ENCODE results near the gene TMEFF2. TPM values are rescaled to one million over a fixed set of nuclear protein-coding genes. Genes with fewer than 3 reads are reported as not detected.

The TMEFF2 gene
- polyA plus RNA-seq, 1 of the 3 experiments (the other 2 are of a cell fraction): 5.4 TPM

DNA sequence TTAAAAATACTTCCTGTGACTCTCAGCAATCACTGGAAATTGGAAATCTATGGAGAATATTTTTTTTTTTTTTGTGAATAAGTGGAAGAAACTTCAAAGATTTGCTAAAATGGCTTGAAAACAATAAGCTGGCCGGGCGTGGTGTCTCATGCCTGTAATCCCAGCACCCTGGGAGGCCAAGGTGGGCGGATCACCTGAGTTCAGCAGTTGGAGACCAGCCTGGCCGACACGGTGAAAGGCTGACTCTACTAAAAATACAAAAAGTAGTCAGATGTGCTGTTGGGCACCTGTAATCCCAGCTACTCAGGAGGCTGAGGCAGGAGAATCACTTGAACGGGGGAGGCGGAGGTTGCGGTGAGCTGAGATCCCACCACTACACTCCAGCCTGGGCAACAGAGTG is 192.3 kb downstream of the TMEFF2 start:
- TF ChIP-seq, protein P1, sequence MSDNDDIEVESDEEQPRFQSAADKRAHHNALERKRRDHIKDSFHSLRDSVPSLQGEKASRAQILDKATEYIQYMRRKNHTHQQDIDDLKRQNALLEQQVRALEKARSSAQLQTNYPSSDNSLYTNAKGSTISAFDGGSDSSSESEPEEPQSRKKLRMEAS (IDR thresholded peaks at IDR 0.05; ENCODE audit: low read depth): no peak
- TF ChIP-seq CHD2 (IDR thresholded peaks at IDR 0.05; ENCODE audit: low read length, partially characterized antibody) (no peak), MXI1 (IDR thresholded peaks at IDR 0.05; ENCODE audit: low read depth, low read length) (no peak)
- TF ChIP-seq, protein P2, sequence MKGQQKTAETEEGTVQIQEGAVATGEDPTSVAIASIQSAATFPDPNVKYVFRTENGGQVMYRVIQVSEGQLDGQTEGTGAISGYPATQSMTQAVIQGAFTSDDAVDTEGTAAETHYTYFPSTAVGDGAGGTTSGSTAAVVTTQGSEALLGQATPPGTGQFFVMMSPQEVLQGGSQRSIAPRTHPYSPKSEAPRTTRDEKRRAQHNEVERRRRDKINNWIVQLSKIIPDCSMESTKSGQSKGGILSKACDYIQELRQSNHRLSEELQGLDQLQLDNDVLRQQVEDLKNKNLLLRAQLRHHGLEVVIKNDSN (IDR thresholded peaks at IDR 0.05; ENCODE audit: borderline replicate concordance, low read depth): no peak
- Histone ChIP-seq H4K20me1 (ENCODE audit: insufficient read depth) (no peaks in the 10 kb centered on the region), H2AFZ (ENCODE audit: low read depth) (no peak overlapping the region), H3K27ac (ENCODE audit: low read depth in 2 of 2, low read length in 1 of 2) (no peak overlapping the region), H3K4me2 (no peak overlapping the region), H3K4me3 (ENCODE audit: low read depth in 2 of 2, low read length in 1 of 2) (no peak overlapping the region), H3K36me3 (replicated peaks in 1 of 2; ENCODE audit: control insufficient read depth in 1 of 2, insufficient read depth in 2 of 2, low read length in 1 of 2) (no peaks in the 10 kb centered on the region), H3K9ac (no peak overlapping the region), H3K9me3 (no peaks in the 10 kb centered on the region), H3K9me2 (no peaks in the 10 kb centered on the region), H3F3A (replicated peaks; ENCODE audit: insufficient read depth) (no peaks in the 10 kb centered on the region), H3K27me3 (ENCODE audit: insufficient read depth) (no peaks in the 10 kb centered on the region), H3K4me1 (ENCODE audit: control insufficient read depth in 1 of 2, insufficient read depth in 2 of 2, low read depth in 1 of 2, low read length in 1 of 2) (no peaks in the 10 kb centered on the region), H3K79me2 (ENCODE audit: insufficient read depth) (no peaks in the 10 kb centered on the region)
- CTCF ChIA-PET: interaction anchor here (0.9 kb wide), 1 partner anchor 160 kb away, joined by 5 read pairs; no protein-coding TSS in a partner anchor
- POLR2A ChIA-PET: no interaction called here
- no peak for DNase-seq
- 98% methylated on average over 8 of the region's 8 CpGs for WGBS (ENCODE audit: low lambda C conversion rate)

DNA sequence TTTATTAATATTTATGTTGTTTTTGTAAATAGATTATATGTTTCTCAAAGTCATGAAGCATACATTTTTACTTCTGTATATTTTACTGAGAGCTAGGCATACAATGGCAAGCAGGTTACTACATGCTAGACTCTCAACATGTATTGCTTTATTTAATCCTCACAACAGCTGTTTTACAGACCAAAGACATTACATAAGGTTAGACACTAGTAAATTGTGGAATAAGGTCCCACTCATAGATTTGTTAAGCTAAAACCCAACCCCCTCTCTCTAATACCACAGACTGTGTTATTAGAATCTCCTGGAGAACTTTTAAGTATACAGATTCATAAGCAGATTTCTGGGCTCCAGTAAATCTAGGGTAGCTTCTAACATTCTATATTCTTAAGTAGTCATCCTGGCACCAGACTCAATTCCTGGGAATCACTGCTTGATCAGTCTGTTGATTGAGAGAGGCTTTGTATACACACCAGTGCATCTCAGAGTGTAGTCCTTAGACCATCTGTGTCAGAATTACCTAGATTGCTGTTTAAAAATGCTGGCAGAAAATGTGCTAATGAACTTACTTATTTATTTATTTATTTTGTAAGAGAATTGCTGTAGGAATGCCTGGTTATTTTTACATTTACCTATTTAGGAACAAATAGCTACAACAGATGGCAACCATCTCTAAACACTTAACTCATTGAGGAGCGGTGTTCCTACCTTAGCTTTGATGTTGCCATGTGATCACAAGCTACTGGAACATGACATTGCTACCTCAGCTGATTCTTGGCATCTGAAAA is 194.3 kb downstream of the TMEFF2 start:
- no peaks in the 10 kb centered on the region for H3K9me2 ChIP-seq
- no peak overlapping the region for H3K27ac ChIP-seq (ENCODE audit: low read depth in 2 of 2, low read length in 1 of 2)
- H3K9me3 ChIP-seq: no peaks in the 10 kb centered on the region
- H2AFZ ChIP-seq (ENCODE audit: low read depth): no peak overlapping the region
- no peaks in the 10 kb centered on the region for H3K4me1 ChIP-seq (ENCODE audit: control insufficient read depth in 1 of 2, insufficient read depth in 2 of 2, low read depth in 1 of 2, low read length in 1 of 2)
- no peaks in the 10 kb centered on the region for H3K79me2 ChIP-seq (ENCODE audit: insufficient read depth)
- H3K36me3 ChIP-seq (replicated peaks in 1 of 2; ENCODE audit: control insufficient read depth in 1 of 2, insufficient read depth in 2 of 2, low read length in 1 of 2): no peaks in the 10 kb centered on the region
- WGBS (ENCODE audit: low lambda C conversion rate): 100% methylated on average over 1 of the region's 1 CpG
- DNase-seq: no peak
- H3K4me3 ChIP-seq (ENCODE audit: low read depth in 2 of 2, low read length in 1 of 2): no peak overlapping the region
- no peaks in the 10 kb centered on the region for H3F3A ChIP-seq (replicated peaks; ENCODE audit: insufficient read depth)
- ChIA-PET CTCF (interaction anchor here (0.9 to 1.2 kb wide), 2 partner anchors 12 to 45 kb away, joined by 3 read pairs; no protein-coding TSS in a partner anchor), POLR2A (no interaction called here)
- H4K20me1 ChIP-seq (ENCODE audit: insufficient read depth): no peaks in the 10 kb centered on the region
- H3K4me2 ChIP-seq: no peak overlapping the region
- H3K9ac ChIP-seq: no peak overlapping the region
- H3K27me3 ChIP-seq (ENCODE audit: insufficient read depth): no peaks in the 10 kb centered on the region
- TF ChIP-seq EZH2phosphoT487 (IDR thresholded peaks at IDR 0.05; ENCODE audit: borderline replicate concordance, low read depth) (no peak), FOSL2 (IDR thresholded peaks at IDR 0.05; ENCODE audit: borderline replicate concordance, low read depth) (no peak), ELF1 (IDR thresholded peaks at IDR 0.05) (no peak), NRF1 (IDR thresholded peaks at IDR 0.05; ENCODE audit: low read depth, low read length) (no peak), MEF2A (IDR thresholded peaks at IDR 0.05; ENCODE audit: borderline replicate concordance, low read depth) (no peak), NFIC (IDR thresholded peaks at IDR 0.05; ENCODE audit: borderline replicate concordance) (no peak), EP300 (IDR thresholded peaks at IDR 0.05; ENCODE audit: borderline replicate concordance in 1 of 2, low read depth in 1 of 2, low read length in 1 of 2) (no peak), SMC3 (IDR thresholded peaks at IDR 0.05; ENCODE audit: low read depth, low read length) (no peak), FOXM1 (IDR thresholded peaks at IDR 0.05; ENCODE audit: low read depth) (no peak)
- TF ChIP-seq, protein P3, sequence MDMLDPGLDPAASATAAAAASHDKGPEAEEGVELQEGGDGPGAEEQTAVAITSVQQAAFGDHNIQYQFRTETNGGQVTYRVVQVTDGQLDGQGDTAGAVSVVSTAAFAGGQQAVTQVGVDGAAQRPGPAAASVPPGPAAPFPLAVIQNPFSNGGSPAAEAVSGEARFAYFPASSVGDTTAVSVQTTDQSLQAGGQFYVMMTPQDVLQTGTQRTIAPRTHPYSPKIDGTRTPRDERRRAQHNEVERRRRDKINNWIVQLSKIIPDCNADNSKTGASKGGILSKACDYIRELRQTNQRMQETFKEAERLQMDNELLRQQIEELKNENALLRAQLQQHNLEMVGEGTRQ (IDR thresholded peaks at IDR 0.05; ENCODE audit: borderline replicate concordance, low read depth, low read length): no peak
- TF ChIP-seq, protein P4, sequence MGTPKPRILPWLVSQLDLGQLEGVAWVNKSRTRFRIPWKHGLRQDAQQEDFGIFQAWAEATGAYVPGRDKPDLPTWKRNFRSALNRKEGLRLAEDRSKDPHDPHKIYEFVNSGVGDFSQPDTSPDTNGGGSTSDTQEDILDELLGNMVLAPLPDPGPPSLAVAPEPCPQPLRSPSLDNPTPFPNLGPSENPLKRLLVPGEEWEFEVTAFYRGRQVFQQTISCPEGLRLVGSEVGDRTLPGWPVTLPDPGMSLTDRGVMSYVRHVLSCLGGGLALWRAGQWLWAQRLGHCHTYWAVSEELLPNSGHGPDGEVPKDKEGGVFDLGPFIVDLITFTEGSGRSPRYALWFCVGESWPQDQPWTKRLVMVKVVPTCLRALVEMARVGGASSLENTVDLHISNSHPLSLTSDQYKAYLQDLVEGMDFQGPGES (IDR thresholded peaks at IDR 0.05; ENCODE audit: low read depth, low read length): no peak
- TF ChIP-seq, protein P5, sequence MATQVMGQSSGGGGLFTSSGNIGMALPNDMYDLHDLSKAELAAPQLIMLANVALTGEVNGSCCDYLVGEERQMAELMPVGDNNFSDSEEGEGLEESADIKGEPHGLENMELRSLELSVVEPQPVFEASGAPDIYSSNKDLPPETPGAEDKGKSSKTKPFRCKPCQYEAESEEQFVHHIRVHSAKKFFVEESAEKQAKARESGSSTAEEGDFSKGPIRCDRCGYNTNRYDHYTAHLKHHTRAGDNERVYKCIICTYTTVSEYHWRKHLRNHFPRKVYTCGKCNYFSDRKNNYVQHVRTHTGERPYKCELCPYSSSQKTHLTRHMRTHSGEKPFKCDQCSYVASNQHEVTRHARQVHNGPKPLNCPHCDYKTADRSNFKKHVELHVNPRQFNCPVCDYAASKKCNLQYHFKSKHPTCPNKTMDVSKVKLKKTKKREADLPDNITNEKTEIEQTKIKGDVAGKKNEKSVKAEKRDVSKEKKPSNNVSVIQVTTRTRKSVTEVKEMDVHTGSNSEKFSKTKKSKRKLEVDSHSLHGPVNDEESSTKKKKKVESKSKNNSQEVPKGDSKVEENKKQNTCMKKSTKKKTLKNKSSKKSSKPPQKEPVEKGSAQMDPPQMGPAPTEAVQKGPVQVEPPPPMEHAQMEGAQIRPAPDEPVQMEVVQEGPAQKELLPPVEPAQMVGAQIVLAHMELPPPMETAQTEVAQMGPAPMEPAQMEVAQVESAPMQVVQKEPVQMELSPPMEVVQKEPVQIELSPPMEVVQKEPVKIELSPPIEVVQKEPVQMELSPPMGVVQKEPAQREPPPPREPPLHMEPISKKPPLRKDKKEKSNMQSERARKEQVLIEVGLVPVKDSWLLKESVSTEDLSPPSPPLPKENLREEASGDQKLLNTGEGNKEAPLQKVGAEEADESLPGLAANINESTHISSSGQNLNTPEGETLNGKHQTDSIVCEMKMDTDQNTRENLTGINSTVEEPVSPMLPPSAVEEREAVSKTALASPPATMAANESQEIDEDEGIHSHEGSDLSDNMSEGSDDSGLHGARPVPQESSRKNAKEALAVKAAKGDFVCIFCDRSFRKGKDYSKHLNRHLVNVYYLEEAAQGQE (IDR thresholded peaks at IDR 0.05; ENCODE audit: low read depth, low read length): no peak
- TF ChIP-seq, protein P6, sequence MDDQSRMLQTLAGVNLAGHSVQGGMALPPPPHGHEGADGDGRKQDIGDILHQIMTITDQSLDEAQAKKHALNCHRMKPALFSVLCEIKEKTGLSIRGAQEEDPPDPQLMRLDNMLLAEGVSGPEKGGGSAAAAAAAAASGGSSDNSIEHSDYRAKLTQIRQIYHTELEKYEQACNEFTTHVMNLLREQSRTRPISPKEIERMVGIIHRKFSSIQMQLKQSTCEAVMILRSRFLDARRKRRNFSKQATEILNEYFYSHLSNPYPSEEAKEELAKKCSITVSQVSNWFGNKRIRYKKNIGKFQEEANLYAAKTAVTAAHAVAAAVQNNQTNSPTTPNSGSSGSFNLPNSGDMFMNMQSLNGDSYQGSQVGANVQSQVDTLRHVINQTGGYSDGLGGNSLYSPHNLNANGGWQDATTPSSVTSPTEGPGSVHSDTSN (IDR thresholded peaks at IDR 0.05): no peak
- TF ChIP-seq, protein P2 (IDR thresholded peaks at IDR 0.05; ENCODE audit: borderline replicate concordance, low read depth): no peak
